GM18508 (cell line): Measurements from ENCODE around the gene EOGT.

ENCODE experiments used
- ATAC-seq: cut with Tn5 transposase; IDR thresholded peaks from one replicate; pipeline ENCODE4 v1.9.1; 2021; ENCODE audit warnings: moderate number of reproducible peaks; ENCODE audit not compliant: insufficient read depth, unreplicated experiment

The EOGT gene

GRCh38 chr3:68963891-68964290 is 49.6 kb downstream of the EOGT start:
- ATAC-seq, result no peak

GRCh38 chr3:68963376-68963775 is 50.1 kb downstream of the EOGT start:
- no peak for ATAC-seq

GRCh38 chr3:68958932-68959331 is 54.6 kb downstream of the EOGT start:
- ATAC-seq, result no peak

GRCh38 chr3:68957895-68958294 is 55.6 kb downstream of the EOGT start:
- ATAC-seq, result no peak

- ATAC-seq, result no peak
These were observed 59.6 kb downstream of the EOGT start for GRCh38 chr3:68953816-68954444.

- no peak for ATAC-seq
These were observed 68.3 kb downstream of the EOGT start for GRCh38 chr3:68945225-68945624.

- ATAC-seq, result no peak
These were observed 69.6 kb downstream of the EOGT start for GRCh38 chr3:68943753-68944500.

GRCh38 chr3:68941055-68941454 is 72.4 kb downstream of the EOGT start:
- no peak for ATAC-seq

GRCh38 chr3:68936856-68937255 is 76.6 kb downstream of the EOGT start:
- ATAC-seq, result no peak

GRCh38 chr3:68935778-68936177 is 77.7 kb downstream of the EOGT start:
- ATAC-seq, result no peak

GRCh38 chr3:68931406-68932149 is 81.9 kb downstream of the EOGT start:
- ATAC-seq, result no peak
